GM10248 (cell line): ENCODE results near the gene CCT2.

ENCODE experiments used
- CTCF ChIA-PET: fragments of 300-600 bp; sonication (Branson Sonifier 250); formaldehyde crosslinking; extraction: SDS; loops from one replicate; lab custom pipeline; 2021; ENCODE audit warnings: antibody characterized with exemption; lab: Yijun Ruan, JAX
- POLR2A ChIA-PET: fragments of 350-650 bp; sonication (Branson Sonifier 250); formaldehyde crosslinking; extraction: SDS; loops from one replicate; lab custom pipeline; 2020; ENCODE audit warnings: antibody characterized with exemption; lab: Yijun Ruan, JAX
- DNase-seq: peaks from one replicate; pipeline ENCODE4 v3.0.0; 2012; ENCODE audit errors: extremely low spot score
- TF ChIP-seq, protein P1 (sequence below): IDR thresholded peaks from 2 replicates; pipeline ENCODE4 v1.5.1; 2012; ENCODE audit warnings: mild to moderate bottlenecking, low read depth; ENCODE audit errors: extremely low read depth, missing control alignments, control extremely low read depth

Gene CCT2

DNA sequence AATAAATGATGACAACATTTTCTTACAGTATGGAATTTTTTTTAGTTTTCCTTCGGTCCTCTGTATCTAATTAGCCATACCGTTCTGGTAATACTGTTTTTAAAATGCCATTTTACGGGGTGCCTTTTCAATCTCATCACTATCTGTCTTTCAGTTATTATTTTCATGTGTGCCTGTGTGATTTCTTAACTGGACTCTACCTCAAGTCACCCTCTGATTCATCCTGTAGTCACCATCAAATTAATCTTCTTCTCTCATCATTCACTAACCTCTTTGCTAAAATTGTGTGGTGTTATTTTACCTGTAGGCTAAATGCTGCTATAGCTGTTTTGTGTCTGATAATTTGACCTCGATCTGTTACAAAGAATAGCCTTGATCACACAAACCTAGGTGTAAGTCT is 16.0 kb upstream of the CCT2 start:
- ChIA-PET CTCF (interaction anchor here (0.7 to 5.4 kb wide), 16 partner anchors 9 to 415 kb away, joined by 3 to 76 read pairs (median 4); partner anchors contain the start of genes CCT2 and FRS2), POLR2A (no interaction called here)
- TF ChIP-seq, protein P1, sequence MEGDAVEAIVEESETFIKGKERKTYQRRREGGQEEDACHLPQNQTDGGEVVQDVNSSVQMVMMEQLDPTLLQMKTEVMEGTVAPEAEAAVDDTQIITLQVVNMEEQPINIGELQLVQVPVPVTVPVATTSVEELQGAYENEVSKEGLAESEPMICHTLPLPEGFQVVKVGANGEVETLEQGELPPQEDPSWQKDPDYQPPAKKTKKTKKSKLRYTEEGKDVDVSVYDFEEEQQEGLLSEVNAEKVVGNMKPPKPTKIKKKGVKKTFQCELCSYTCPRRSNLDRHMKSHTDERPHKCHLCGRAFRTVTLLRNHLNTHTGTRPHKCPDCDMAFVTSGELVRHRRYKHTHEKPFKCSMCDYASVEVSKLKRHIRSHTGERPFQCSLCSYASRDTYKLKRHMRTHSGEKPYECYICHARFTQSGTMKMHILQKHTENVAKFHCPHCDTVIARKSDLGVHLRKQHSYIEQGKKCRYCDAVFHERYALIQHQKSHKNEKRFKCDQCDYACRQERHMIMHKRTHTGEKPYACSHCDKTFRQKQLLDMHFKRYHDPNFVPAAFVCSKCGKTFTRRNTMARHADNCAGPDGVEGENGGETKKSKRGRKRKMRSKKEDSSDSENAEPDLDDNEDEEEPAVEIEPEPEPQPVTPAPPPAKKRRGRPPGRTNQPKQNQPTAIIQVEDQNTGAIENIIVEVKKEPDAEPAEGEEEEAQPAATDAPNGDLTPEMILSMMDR: no peak
- no peak for DNase-seq

GRCh38 chr12:69570000-69570516 is 15.2 kb upstream of the CCT2 start:
- TF ChIP-seq, protein P1: no peak
- no peak for DNase-seq
- POLR2A ChIA-PET: no interaction called here
- CTCF ChIA-PET: interaction anchor here (0.9 to 5.4 kb wide), 24 partner anchors 10 to 414 kb away, joined by 3 to 76 read pairs (median 6); partner anchors contain the start of genes CCT2 and FRS2

- TF ChIP-seq, protein P1: peak; percentile 70
- DNase-seq: peak; percentile 52
- ChIA-PET CTCF (interaction anchor here (0.7 to 5.4 kb wide), 33 partner anchors 11 to 415 kb away, joined by 3 to 76 read pairs (median 5); partner anchors contain the start of genes CCT2 and FRS2), POLR2A (no interaction called here)
Measured at GRCh38 chr12:69570545-69571399, 14.5 kb upstream of the CCT2 start.

DNA sequence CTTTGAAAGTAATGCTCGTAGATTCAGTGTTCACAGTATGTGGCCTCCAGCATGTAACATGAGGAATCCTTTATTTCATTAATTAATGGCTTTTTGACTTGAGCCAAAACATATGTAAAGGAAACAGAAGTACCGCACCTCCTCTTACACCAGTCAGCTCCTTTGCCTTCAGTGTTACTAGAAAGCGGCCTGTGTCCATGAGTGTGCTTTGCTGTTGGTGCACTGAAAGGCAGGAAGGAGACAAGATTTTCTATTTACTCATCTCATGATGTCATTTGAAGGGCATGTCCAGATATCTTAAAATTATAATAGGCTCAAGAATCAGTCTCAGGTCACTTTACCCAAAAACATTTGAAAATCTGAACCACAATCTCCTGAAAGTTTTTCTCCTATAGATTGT is 9.9 kb upstream of the CCT2 start:
- POLR2A ChIA-PET: no interaction called here
- DNase-seq: no peak
- CTCF ChIA-PET: interaction anchor here (0.9 to 1.1 kb wide), 2 partner anchors 8 to 10 kb away, joined by 3 to 5 read pairs; no protein-coding TSS in a partner anchor
- TF ChIP-seq, protein P1: no peak

DNA sequence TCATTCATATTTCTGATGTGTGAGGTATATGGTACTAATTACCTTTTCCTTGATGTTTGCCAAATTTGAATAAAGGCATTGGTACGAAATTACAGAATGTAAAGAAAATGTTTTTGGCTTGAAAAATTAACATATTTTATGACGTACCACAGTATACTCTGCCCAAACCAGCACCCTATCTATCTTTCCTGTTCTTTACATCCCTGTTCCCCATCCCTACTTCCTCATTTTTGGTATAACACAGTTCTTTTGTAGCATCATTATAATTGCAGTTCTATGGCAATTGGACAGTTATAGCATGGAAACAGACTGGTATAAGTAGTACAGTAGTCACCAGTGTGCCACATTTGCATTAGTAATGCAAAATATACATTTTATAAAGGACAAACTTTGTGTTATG is 7.0 kb upstream of the CCT2 start:
- no peak for DNase-seq
- POLR2A ChIA-PET: no interaction called here
- CTCF ChIA-PET: interaction anchor here (1.1 kb wide), 1 partner anchor 12 kb away, joined by 3 read pairs; no protein-coding TSS in a partner anchor
- TF ChIP-seq, protein P1: no peak

DNA sequence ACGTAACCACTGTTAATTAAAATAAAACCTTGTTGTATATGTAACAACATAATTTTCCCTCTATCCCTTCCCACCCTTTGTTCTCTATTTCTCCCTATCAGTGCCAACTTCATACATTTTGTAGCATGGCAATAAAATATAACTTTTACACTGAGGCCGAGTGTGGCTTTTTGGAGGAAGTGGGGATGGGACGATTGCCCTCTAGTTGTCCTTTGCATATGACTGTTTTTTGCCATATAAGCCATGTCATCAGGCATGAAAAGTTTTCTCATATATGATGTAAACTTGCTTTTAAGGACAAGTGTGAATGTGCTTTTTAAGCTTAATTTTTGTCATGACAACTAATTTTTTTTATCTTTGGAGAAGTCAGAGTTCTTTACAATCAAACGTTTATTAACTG is 6.2 kb upstream of the CCT2 start:
- ChIA-PET POLR2A (no interaction called here), CTCF (interaction anchor here (0.8 to 9.6 kb wide), 5 partner anchors 8 to 221 kb away, joined by 3 to 76 read pairs (median 3); no protein-coding TSS in a partner anchor)
- TF ChIP-seq, protein P1: no peak
- DNase-seq: no peak
